Measurements from ENCODE around the gene CIART.

DNA sequence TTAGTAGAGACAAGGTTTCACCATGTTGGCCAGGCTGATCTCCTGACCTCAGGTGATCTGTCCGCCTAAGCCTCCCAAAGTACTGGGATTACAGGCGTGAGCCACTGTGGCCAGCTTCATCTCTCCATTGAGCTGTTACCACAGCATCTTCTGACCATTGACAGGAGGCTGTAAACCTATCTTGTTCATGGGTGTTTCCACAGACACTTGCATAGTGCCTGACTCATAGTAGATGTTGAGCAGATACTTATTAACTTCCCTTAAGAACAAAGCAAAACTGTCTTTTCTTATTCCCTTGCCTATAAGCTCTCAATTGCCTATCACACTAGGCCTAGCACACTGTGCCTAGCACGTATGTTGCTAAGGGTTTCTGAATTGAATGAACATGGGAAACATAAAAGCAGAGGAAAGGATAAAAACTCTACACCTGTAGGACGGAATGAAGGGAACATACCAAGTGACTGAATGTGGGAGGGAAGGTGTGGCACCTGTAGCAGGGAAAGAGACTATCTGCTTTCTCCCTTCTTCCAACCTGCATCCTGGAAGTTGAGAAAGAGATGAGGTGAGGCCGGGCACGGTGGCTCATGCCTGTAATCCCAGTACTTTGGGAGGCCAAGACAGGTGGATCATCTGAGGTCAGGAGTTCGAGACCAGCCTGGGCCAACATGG, 10.9 kb upstream of the CIART start:
- TF ChIP-seq, protein P1, sequence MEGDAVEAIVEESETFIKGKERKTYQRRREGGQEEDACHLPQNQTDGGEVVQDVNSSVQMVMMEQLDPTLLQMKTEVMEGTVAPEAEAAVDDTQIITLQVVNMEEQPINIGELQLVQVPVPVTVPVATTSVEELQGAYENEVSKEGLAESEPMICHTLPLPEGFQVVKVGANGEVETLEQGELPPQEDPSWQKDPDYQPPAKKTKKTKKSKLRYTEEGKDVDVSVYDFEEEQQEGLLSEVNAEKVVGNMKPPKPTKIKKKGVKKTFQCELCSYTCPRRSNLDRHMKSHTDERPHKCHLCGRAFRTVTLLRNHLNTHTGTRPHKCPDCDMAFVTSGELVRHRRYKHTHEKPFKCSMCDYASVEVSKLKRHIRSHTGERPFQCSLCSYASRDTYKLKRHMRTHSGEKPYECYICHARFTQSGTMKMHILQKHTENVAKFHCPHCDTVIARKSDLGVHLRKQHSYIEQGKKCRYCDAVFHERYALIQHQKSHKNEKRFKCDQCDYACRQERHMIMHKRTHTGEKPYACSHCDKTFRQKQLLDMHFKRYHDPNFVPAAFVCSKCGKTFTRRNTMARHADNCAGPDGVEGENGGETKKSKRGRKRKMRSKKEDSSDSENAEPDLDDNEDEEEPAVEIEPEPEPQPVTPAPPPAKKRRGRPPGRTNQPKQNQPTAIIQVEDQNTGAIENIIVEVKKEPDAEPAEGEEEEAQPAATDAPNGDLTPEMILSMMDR (IDR thresholded peaks at IDR 0.05; ENCODE audit: low read depth, low read length, missing input control): no peak
- TF ChIP-seq, protein P2, sequence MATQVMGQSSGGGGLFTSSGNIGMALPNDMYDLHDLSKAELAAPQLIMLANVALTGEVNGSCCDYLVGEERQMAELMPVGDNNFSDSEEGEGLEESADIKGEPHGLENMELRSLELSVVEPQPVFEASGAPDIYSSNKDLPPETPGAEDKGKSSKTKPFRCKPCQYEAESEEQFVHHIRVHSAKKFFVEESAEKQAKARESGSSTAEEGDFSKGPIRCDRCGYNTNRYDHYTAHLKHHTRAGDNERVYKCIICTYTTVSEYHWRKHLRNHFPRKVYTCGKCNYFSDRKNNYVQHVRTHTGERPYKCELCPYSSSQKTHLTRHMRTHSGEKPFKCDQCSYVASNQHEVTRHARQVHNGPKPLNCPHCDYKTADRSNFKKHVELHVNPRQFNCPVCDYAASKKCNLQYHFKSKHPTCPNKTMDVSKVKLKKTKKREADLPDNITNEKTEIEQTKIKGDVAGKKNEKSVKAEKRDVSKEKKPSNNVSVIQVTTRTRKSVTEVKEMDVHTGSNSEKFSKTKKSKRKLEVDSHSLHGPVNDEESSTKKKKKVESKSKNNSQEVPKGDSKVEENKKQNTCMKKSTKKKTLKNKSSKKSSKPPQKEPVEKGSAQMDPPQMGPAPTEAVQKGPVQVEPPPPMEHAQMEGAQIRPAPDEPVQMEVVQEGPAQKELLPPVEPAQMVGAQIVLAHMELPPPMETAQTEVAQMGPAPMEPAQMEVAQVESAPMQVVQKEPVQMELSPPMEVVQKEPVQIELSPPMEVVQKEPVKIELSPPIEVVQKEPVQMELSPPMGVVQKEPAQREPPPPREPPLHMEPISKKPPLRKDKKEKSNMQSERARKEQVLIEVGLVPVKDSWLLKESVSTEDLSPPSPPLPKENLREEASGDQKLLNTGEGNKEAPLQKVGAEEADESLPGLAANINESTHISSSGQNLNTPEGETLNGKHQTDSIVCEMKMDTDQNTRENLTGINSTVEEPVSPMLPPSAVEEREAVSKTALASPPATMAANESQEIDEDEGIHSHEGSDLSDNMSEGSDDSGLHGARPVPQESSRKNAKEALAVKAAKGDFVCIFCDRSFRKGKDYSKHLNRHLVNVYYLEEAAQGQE (IDR thresholded peaks at IDR 0.05): no peak
- TF ChIP-seq, protein P3, sequence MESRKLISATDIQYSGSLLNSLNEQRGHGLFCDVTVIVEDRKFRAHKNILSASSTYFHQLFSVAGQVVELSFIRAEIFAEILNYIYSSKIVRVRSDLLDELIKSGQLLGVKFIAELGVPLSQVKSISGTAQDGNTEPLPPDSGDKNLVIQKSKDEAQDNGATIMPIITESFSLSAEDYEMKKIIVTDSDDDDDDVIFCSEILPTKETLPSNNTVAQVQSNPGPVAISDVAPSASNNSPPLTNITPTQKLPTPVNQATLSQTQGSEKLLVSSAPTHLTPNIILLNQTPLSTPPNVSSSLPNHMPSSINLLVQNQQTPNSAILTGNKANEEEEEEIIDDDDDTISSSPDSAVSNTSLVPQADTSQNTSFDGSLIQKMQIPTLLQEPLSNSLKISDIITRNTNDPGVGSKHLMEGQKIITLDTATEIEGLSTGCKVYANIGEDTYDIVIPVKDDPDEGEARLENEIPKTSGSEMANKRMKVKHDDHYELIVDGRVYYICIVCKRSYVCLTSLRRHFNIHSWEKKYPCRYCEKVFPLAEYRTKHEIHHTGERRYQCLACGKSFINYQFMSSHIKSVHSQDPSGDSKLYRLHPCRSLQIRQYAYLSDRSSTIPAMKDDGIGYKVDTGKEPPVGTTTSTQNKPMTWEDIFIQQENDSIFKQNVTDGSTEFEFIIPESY (IDR thresholded peaks at IDR 0.05): no peak
- TF ChIP-seq, protein P4, sequence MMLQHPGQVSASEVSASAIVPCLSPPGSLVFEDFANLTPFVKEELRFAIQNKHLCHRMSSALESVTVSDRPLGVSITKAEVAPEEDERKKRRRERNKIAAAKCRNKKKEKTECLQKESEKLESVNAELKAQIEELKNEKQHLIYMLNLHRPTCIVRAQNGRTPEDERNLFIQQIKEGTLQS (IDR thresholded peaks at IDR 0.05): no peak
- TF ChIP-seq, protein P5, sequence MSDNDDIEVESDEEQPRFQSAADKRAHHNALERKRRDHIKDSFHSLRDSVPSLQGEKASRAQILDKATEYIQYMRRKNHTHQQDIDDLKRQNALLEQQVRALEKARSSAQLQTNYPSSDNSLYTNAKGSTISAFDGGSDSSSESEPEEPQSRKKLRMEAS (IDR thresholded peaks at IDR 0.05): no peak
- TF ChIP-seq YY1 (IDR thresholded peaks at IDR 0.05): no peak
- TF ChIP-seq TAF1 (conservative IDR thresholded peaks at IDR 0.05): no peak
- no peak for TF ChIP-seq EGR1 (IDR thresholded peaks at IDR 0.05; ENCODE audit: low read depth in 2 of 2)
- no peak for TF ChIP-seq HNF4G (IDR thresholded peaks at IDR 0.05)
